ENCODE data around the gene HACD4.

- no peak for TF ChIP-seq CTCF (IDR thresholded peaks at IDR 0.05)
- TF ChIP-seq POLR2A (IDR thresholded peaks at IDR 0.05): no peak
- TF ChIP-seq POLR2AphosphoS5 (IDR thresholded peaks at IDR 0.05): no peak
These were observed 50.0 kb downstream of the HACD4 start for GRCh38 chr9:20981486-20981885.
